HepG2 (cell line): ENCODE data around the gene PSD4. TPM values are rescaled to one million over a fixed set of nuclear protein-coding genes. Genes with fewer than 3 reads are reported as not detected.

ENCODE experiments used
- BRD4 ChIP-seq: sonication (generic); formaldehyde crosslinking; IDR thresholded peaks from 2 replicates; pipeline ENCODE4 v1.4.0; 2020; ENCODE audit warnings: missing genetic modification reagents
- CREM ChIP-seq, 2 experiments: sonication (generic) in 1 of 2; formaldehyde crosslinking in 1 of 2; IDR thresholded peaks; 2 replicates each; pipeline versions ENCODE4 v1.4.0 to v1.6.1; 2016 to 2020; ENCODE audit warnings: antibody characterized with exemption in 1 of 2, mild to moderate bottlenecking in 1 of 2, missing genetic modification reagents in 1 of 2
- HNRNPK ChIP-seq: fragments of 200-400 bp; formaldehyde crosslinking; IDR thresholded peaks from 2 replicates; pipeline ENCODE4 v1.6.1; 2018; ENCODE audit warnings: low read length, low read depth, moderate library complexity, mild to moderate bottlenecking; ENCODE audit not compliant: poor library complexity, severe bottlenecking
- KLF13 ChIP-seq: sonication (generic); formaldehyde crosslinking; IDR thresholded peaks from 2 replicates; pipeline ENCODE4 v1.4.0; 2020; ENCODE audit warnings: mild to moderate bottlenecking, missing genetic modification reagents
- KMT2A ChIP-seq: sonication (generic); formaldehyde crosslinking; IDR thresholded peaks from 2 replicates; pipeline ENCODE4 v1.4.0; 2020; ENCODE audit warnings: missing genetic modification reagents
- NFE2L2 ChIP-seq: fragments of 150-350 bp; IDR thresholded peaks from 2 replicates; pipeline ENCODE4 v1.6.1; 2014; ENCODE audit warnings: low read length
- PRDM15 ChIP-seq: sonication (generic); formaldehyde crosslinking; IDR thresholded peaks from 2 replicates; pipeline ENCODE4 v1.4.0; 2020; ENCODE audit warnings: missing genetic modification reagents
- SMARCC2 ChIP-seq: fragments of 450-650 bp; IDR thresholded peaks from 2 replicates; pipeline ENCODE4 v1.6.1; 2017; ENCODE audit warnings: antibody characterized with exemption, mild to moderate bottlenecking
- SOX6 ChIP-seq, 2 experiments: fragments of 450-650 bp in 1 of 2; sonication (generic) in 1 of 2; formaldehyde crosslinking in 1 of 2; IDR thresholded peaks; 2 replicates each; pipeline versions ENCODE4 v1.4.0 to v1.6.1; 2017 to 2020; ENCODE audit warnings: antibody characterized with exemption in 1 of 2, mild to moderate bottlenecking in 1 of 2, missing genetic modification reagents in 1 of 2
- ZBTB7B ChIP-seq: sonication (generic); formaldehyde crosslinking; IDR thresholded peaks from 2 replicates; pipeline ENCODE4 v1.4.0; 2020; ENCODE audit warnings: missing genetic modification reagents
- ZFX ChIP-seq: sonication (generic); formaldehyde crosslinking; IDR thresholded peaks from 2 replicates; pipeline ENCODE4 v1.4.0; 2020; ENCODE audit warnings: mild to moderate bottlenecking, low read depth, missing genetic modification reagents, moderate library complexity
- ZNF563 ChIP-seq: sonication (generic); formaldehyde crosslinking; IDR thresholded peaks from 2 replicates; pipeline ENCODE4 v1.8.0; 2022; ENCODE audit warnings: mild to moderate bottlenecking, moderate library complexity, missing genetic modification reagents
- ZNF577 ChIP-seq: sonication (generic); formaldehyde crosslinking; IDR thresholded peaks from 2 replicates; pipeline ENCODE4 v1.4.0; 2020; ENCODE audit warnings: mild to moderate bottlenecking, low read depth, missing genetic modification reagents, borderline replicate concordance
- ZNF629 ChIP-seq: sonication (generic); formaldehyde crosslinking; conservative IDR thresholded peaks from 2 replicates; pipeline ENCODE4 v1.5.0; 2020; ENCODE audit warnings: missing genetic modification reagents
- ZNF841 ChIP-seq: sonication (generic); formaldehyde crosslinking; IDR thresholded peaks from 2 replicates; pipeline ENCODE4 v1.8.1; 2023; ENCODE audit warnings: missing genetic modification reagents, borderline replicate concordance
- polyA plus RNA-seq, 8 experiments: library from polyadenylated mRNA; depleted of rRNA in 3 of 8; stranded (reverse) in 7 of 8; unstranded in 1 of 8; fragments of >200 nt; fragmentation: Illumina TruSeq in 4 of 8; extraction: Trizol in 4 of 8; gene quantifications; 2 replicates each; pipeline versions ENCODE4 v1.2.1 to v1.2.3, GENCODE V29; 2011 to 2016; ENCODE audit warnings: low read depth in 4 of 8, missing spikeins in 1 of 8, mixed read lengths in 1 of 8; ENCODE audit not compliant: insufficient read depth in 1 of 8
- total RNA-seq, 5 experiments: library from RNA; depleted of rRNA; stranded (reverse); fragments of >200 nt; fragmentation: Illumina TruSeq; extraction: Trizol; gene quantifications; 2 replicates each; pipeline ENCODE4 v1.2.3, GENCODE V29; 2016; ENCODE audit warnings: low read depth in 1 of 5
- TF ChIP-seq, protein P1 (sequence below): sonication (generic); formaldehyde crosslinking; IDR thresholded peaks from 2 replicates; pipeline ENCODE4 v1.5.0; 2020; ENCODE audit warnings: mild to moderate bottlenecking, missing genetic modification reagents
- TF ChIP-seq, protein P2 (sequence below): IDR thresholded peaks from 2 replicates; pipeline ENCODE4 v1.6.1; 2012; ENCODE audit warnings: inconsistent platforms
- TF ChIP-seq, protein P3 (sequence below): sonication (generic); formaldehyde crosslinking; IDR thresholded peaks from 2 replicates; pipeline ENCODE4 v1.5.0; 2020; ENCODE audit warnings: mild to moderate bottlenecking, missing genetic modification reagents, moderate library complexity
- TF ChIP-seq, protein P4 (sequence below): fragments of 450-650 bp; IDR thresholded peaks from 2 replicates; pipeline ENCODE4 v1.6.1; 2017

Gene PSD4
- total and polyA plus RNA-seq, 2 of the 13 experiments (the other 11 are each of a cell fraction or from before 2014, with no cell fraction given), result 5.8 to 9.4 TPM

DNA sequence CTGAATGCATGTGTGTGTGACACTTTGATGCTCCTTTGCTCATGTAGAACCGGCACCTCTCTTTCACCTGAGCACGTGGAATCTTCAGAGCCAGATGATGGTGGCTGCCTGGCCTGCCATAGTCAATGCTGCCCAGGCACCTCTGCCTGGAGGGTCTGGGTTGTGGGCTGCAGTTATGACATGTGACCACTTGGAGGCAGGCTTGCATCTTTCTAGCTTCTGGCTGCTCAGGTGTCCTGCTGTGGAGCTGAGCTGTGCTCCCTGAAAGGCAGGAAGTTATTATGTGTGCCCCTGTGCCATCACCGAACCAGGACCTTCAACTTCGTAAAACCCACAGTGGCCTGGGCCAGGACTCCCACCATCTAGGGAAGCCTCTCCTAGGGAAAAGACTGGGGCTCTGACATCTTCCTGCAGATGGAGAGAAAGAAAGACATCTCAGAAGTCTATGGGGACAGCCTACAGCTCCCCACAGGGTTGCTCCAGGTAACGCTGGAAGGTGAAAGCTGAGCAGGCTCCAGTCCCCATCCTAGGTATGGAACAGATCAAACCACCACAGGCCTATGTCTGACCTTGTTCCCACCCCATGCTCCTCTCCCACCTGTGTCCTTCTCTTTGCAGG, 30.2 kb downstream of the PSD4 start (continued):
- TF ChIP-seq, protein P1, sequence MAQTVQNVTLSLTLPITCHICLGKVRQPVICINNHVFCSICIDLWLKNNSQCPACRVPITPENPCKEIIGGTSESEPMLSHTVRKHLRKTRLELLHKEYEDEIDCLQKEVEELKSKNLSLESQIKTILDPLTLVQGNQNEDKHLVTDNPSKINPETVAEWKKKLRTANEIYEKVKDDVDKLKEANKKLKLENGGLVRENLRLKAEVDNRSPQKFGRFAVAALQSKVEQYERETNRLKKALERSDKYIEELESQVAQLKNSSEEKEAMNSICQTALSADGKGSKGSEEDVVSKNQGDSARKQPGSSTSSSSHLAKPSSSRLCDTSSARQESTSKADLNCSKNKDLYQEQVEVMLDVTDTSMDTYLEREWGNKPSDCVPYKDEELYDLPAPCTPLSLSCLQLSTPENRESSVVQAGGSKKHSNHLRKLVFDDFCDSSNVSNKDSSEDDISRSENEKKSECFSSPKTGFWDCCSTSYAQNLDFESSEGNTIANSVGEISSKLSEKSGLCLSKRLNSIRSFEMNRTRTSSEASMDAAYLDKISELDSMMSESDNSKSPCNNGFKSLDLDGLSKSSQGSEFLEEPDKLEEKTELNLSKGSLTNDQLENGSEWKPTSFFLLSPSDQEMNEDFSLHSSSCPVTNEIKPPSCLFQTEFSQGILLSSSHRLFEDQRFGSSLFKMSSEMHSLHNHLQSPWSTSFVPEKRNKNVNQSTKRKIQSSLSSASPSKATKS, result no peak
- TF ChIP-seq NFE2L2 (no peak), CREM (IDR thresholded peaks at IDR 0.05) (no peak), CREM (CRISPR knock-in tag; IDR thresholded peaks at IDR 0.05) (no peak), HNRNPK (no peak), SMARCC2 (no peak), ZNF841 (CRISPR knock-in tag) (no peak), KLF13 (CRISPR knock-in tag) (no peak), SOX6 (IDR thresholded peaks at IDR 0.05) (no peak), SOX6 (CRISPR knock-in tag; IDR thresholded peaks at IDR 0.05) (no peak), PRDM15 (no peak), ZNF563 (no peak), ZBTB7B (0 out of 2 replicates have a peak, but pooled peaks have one; percentile 50), ZNF577 (CRISPR knock-in tag) (no peak), ZFX (CRISPR knock-in tag) (peak; percentile 48; the same call in 1 of the 2 replicates), ZNF629 (CRISPR knock-in tag) (no peak), BRD4 (CRISPR knock-in tag) (no peak), KMT2A (CRISPR knock-in tag) (no peak)
- TF ChIP-seq, protein P2, sequence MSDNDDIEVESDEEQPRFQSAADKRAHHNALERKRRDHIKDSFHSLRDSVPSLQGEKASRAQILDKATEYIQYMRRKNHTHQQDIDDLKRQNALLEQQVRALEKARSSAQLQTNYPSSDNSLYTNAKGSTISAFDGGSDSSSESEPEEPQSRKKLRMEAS, result peak; percentile 51
- TF ChIP-seq, protein P3, sequence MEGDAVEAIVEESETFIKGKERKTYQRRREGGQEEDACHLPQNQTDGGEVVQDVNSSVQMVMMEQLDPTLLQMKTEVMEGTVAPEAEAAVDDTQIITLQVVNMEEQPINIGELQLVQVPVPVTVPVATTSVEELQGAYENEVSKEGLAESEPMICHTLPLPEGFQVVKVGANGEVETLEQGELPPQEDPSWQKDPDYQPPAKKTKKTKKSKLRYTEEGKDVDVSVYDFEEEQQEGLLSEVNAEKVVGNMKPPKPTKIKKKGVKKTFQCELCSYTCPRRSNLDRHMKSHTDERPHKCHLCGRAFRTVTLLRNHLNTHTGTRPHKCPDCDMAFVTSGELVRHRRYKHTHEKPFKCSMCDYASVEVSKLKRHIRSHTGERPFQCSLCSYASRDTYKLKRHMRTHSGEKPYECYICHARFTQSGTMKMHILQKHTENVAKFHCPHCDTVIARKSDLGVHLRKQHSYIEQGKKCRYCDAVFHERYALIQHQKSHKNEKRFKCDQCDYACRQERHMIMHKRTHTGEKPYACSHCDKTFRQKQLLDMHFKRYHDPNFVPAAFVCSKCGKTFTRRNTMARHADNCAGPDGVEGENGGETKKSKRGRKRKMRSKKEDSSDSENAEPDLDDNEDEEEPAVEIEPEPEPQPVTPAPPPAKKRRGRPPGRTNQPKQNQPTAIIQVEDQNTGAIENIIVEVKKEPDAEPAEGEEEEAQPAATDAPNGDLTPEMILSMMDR (CRISPR knock-in tag), result peak; percentile 100
- TF ChIP-seq, protein P4, sequence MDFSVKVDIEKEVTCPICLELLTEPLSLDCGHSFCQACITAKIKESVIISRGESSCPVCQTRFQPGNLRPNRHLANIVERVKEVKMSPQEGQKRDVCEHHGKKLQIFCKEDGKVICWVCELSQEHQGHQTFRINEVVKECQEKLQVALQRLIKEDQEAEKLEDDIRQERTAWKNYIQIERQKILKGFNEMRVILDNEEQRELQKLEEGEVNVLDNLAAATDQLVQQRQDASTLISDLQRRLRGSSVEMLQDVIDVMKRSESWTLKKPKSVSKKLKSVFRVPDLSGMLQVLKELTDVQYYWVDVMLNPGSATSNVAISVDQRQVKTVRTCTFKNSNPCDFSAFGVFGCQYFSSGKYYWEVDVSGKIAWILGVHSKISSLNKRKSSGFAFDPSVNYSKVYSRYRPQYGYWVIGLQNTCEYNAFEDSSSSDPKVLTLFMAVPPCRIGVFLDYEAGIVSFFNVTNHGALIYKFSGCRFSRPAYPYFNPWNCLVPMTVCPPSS, result no peak
